ACC112 (cell line): Measurements from ENCODE around the gene ZNF737.

ENCODE experiments used
- H2AFZ ChIP-seq: fragments of 200-600 bp; sonication (generic); one replicate; pipeline ENCODE4 v1.6.0; 2017; ENCODE audit warnings: antibody characterized with exemption, low read length; ENCODE audit not compliant: unreplicated experiment
- H3K27ac ChIP-seq: fragments of 200-600 bp; sonication (generic); 2 replicates; pipeline ENCODE4 v1.5.1; 2014; ENCODE audit warnings: low read depth, mild to moderate bottlenecking, antibody characterized with exemption, low read length, moderate library complexity
- H3K27me3 ChIP-seq: fragments of 200-600 bp; sonication (generic); 2 replicates; pipeline ENCODE4 v1.6.1; 2014; ENCODE audit warnings: mild to moderate bottlenecking, antibody characterized with exemption, low read length, moderate library complexity, mixed read lengths; ENCODE audit not compliant: insufficient read depth
- H3K36me3 ChIP-seq: fragments of 200-600 bp; sonication (generic); 2 replicates; pipeline ENCODE4 v1.6.1; 2016; ENCODE audit warnings: mild to moderate bottlenecking, antibody characterized with exemption, low read length, moderate library complexity, mixed read lengths; ENCODE audit not compliant: insufficient read depth
- H3K4me1 ChIP-seq: fragments of 200-600 bp; sonication (generic); one replicate; pipeline ENCODE4 v1.6.1; 2016; ENCODE audit warnings: low read length, mixed read lengths; ENCODE audit not compliant: insufficient read depth, unreplicated experiment, control insufficient read depth
- H3K4me3 ChIP-seq: fragments of 200-600 bp; sonication (generic); 2 replicates; pipeline ENCODE4 v1.5.1; 2014; ENCODE audit warnings: mild to moderate bottlenecking, low read depth, low read length
- H3K79me2 ChIP-seq: fragments of 200-600 bp; sonication (generic); one replicate; pipeline ENCODE4 v1.6.0; 2016; ENCODE audit warnings: low read length; ENCODE audit not compliant: control insufficient read depth, unreplicated experiment, insufficient read depth

Gene ZNF737

DNA sequence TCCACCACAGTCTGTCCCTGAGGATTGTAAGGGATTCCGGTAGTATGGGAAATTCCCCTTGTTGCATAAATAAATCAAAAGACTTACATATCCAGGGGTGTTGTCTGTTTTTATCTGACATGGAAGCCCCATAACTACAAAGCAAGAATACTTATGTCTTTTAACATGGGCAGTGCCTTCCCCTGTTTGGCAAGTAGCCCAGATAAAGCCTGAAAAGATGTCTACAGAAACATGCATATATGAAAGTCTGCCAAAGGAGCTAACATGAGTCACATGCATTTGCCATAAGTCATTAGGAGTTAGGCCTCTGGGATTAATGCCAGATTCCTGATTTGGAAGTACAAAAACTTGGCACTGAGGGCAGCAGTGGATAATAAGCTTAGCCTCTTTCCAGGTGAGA, 62.1 kb downstream of the ZNF737 start:
- H3K4me1 ChIP-seq: no peaks in the 10 kb centered on the region
- no peak overlapping the region for H2AFZ ChIP-seq
- H3K79me2 ChIP-seq: no peaks in the 10 kb centered on the region
- H3K4me3 ChIP-seq: no peak overlapping the region
- H3K27ac ChIP-seq: no peak overlapping the region
- H3K36me3 ChIP-seq: no peaks in the 10 kb centered on the region
- no peaks in the 10 kb centered on the region for H3K27me3 ChIP-seq
